BJ (cell line): ENCODE data around the gene TOMM20L. TPM values are rescaled to one million over a fixed set of nuclear protein-coding genes. Genes with fewer than 3 reads are reported as not detected.
"Not testable (repeated sequence)": the region's sequence is repeated elsewhere in the genome, so short reads cannot be mapped to it uniquely, and the experiment has no call there.

Source experiments
- CTCF ChIA-PET: fragments of 350-600 bp; formaldehyde crosslinking; extraction: SDS; loops from one replicate; lab custom pipeline; 2021; ENCODE audit warnings: antibody characterized with exemption, inconsistent platforms; lab: Yijun Ruan, JAX
- POLR2A ChIA-PET: fragments of 300-600 bp; sonication (Branson Sonifier 250); formaldehyde crosslinking; extraction: SDS; loops from one replicate; lab custom pipeline; 2021; ENCODE audit warnings: antibody characterized with exemption; lab: Charles Lee
- DNase-seq: peaks from one replicate; pipeline ENCODE4 v3.0.0-alpha.2; 2011; ENCODE audit warnings: low read depth
- H3K27me3 ChIP-seq: 2 replicates; pipeline ENCODE4 v1.6.0; 2011; ENCODE audit warnings: low read length; ENCODE audit not compliant: control insufficient read depth, insufficient read depth
- H3K36me3 ChIP-seq: 2 replicates; pipeline ENCODE4 v1.5.1; 2011; ENCODE audit warnings: low read length; ENCODE audit not compliant: control insufficient read depth, insufficient read depth
- H3K4me3 ChIP-seq: 2 replicates; pipeline ENCODE4 v1.5.1; 2011; ENCODE audit warnings: low read depth, mild to moderate bottlenecking, control low read depth, low read length
- CTCF ChIP-seq: IDR thresholded peaks from 2 replicates; pipeline ENCODE4 v1.5.1; 2011; ENCODE audit warnings: low read depth, mild to moderate bottlenecking, control low read depth, inconsistent platforms, low read length, moderate library complexity; ENCODE audit not compliant: insufficient read depth
- polyA plus RNA-seq: library from polyadenylated mRNA; depleted of rRNA; stranded (reverse); fragments of >200 nt; gene quantifications from 2 replicates; pipeline ENCODE4 v1.2.3, GENCODE V29; 2011

TOMM20L gene
- polyA plus RNA-seq, 1 experiment = not detected

GRCh38 chr14:58401587-58401986, 5.9 kb downstream of the TOMM20L start:
- no peaks in the 10 kb centered on the region for H3K36me3 ChIP-seq
- ChIA-PET CTCF (no interaction called here), POLR2A (no interaction called here)
- no peaks in the 10 kb centered on the region for H3K27me3 ChIP-seq
- no peak for TF ChIP-seq CTCF
- H3K4me3 ChIP-seq = no peak overlapping the region
- no peak for DNase-seq

- POLR2A ChIA-PET = no interaction called here
- Histone ChIP-seq H3K27me3 (no peaks in the 10 kb centered on the region), H3K4me3 (no peak overlapping the region), H3K36me3 (peaks cover 1% of the 10 kb centered on the region; the same call in 1 of the 2 replicates)
- CTCF ChIA-PET = interaction anchor here (1.5 kb wide), 1 partner anchor 13 kb away, joined by 5 read pairs; the partner anchor contains the start of gene TOMM20L
- TF ChIP-seq CTCF = no peak
- DNase-seq = no peak
Measured at GRCh38 chr14:58408681-58409215, 13.0 kb downstream of the TOMM20L start.

- DNase-seq = no peak
- no peak for TF ChIP-seq CTCF
- CTCF ChIA-PET = no interaction called here
Measured at GRCh38 chr14:58414845-58415244, 19.1 kb downstream of the TOMM20L start.

GRCh38 chr14:58415636-58416547, 20.2 kb downstream of the TOMM20L start:
- ChIA-PET POLR2A (no interaction called here), CTCF (no interaction called here)
- DNase-seq = no peak
- TF ChIP-seq CTCF = no peak
- H3K36me3 ChIP-seq = peaks cover 3% of the 10 kb centered on the region; the same call in 1 of the 2 replicates
- H3K4me3 ChIP-seq = no peak overlapping the region
- no peaks in the 10 kb centered on the region for H3K27me3 ChIP-seq

More at GRCh38 chr14:58414845-58415244, 19.1 kb downstream of the TOMM20L start:
- Histone ChIP-seq H3K27me3 (no peaks in the 10 kb centered on the region), H3K4me3 (no peak overlapping the region), H3K36me3 (peaks cover 3% of the 10 kb centered on the region; the same call in 1 of the 2 replicates)
- POLR2A ChIA-PET = no interaction called here

GRCh38 chr14:58416934-58417333, 21.2 kb downstream of the TOMM20L start:
- H3K27me3 ChIP-seq, H3K36me3 ChIP-seq, DNase-seq, CTCF ChIA-PET, H3K4me3 ChIP-seq: not testable (repeated sequence)
- POLR2A ChIA-PET = interaction anchor here (0.6 kb wide), 1 partner anchor 1055 kb away, joined by 3 read pairs; no protein-coding TSS in a partner anchor
